HG03521 (cell line): ENCODE results near the gene POMC.
"Not testable (repeated sequence)": the region's sequence is repeated elsewhere in the genome, so short reads cannot be mapped to it uniquely, and the experiment has no call there.

Experiments
- ATAC-seq: cut with Tn5 transposase; IDR thresholded peaks from one replicate; pipeline ENCODE4 v1.9.1; 2021; ENCODE audit warnings: mild to moderate bottlenecking, moderate library complexity; ENCODE audit not compliant: unreplicated experiment

POMC gene

DNA sequence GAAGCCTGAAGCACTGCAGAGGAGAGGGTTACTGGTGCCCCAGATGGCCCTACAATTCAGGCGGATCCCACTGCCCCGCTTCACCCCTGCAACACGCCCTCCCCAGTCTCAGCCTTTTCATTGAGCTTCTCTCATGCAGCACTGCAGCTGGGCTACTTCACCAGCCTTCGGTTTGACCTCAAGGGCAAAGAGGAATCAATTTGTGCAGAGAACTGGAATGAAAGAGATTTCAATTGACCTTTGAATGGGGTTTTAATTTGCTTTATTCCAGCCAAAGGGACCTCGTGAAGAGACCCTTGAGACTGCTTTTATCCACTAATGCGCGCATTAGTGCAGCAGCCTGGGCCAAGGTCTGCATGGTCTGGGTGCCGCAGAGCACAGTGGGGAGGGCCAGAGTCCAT lies 8.8 kb upstream of the POMC start:
- no peak for ATAC-seq

DNA sequence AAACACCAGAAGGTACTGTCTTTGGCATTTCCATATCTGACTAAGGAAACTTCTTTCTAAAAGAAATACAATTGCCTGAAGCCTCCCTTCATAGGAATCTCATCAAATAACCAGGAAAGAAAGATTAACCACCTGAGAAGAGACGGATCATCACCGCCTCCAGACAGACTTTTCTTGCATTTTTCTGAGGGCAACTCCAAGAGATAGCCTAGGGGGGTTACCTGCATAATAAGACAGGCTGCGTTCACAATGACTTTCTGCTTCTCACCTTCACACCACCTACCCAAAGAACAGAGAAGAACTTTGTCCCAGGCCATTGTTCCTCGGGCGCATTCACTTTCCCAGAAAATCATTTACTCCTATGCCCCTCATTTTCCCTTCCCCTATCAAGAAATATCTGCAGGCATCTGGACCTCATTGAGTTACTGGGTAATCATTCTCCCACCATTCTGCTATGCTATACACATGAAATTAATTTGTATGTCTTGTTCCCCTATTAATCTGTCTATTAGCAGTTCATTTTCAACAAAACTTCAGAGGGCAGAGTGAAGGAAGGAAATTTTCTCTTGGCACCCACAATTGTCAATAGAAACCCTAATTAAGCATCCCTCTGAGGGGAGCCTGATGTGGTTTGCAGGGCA lies 8.3 kb upstream of the POMC start:
- no peak for ATAC-seq

- ATAC-seq: no peak
Measured at GRCh38 chr2:25176138-25176537, 7.8 kb upstream of the POMC start.

DNA sequence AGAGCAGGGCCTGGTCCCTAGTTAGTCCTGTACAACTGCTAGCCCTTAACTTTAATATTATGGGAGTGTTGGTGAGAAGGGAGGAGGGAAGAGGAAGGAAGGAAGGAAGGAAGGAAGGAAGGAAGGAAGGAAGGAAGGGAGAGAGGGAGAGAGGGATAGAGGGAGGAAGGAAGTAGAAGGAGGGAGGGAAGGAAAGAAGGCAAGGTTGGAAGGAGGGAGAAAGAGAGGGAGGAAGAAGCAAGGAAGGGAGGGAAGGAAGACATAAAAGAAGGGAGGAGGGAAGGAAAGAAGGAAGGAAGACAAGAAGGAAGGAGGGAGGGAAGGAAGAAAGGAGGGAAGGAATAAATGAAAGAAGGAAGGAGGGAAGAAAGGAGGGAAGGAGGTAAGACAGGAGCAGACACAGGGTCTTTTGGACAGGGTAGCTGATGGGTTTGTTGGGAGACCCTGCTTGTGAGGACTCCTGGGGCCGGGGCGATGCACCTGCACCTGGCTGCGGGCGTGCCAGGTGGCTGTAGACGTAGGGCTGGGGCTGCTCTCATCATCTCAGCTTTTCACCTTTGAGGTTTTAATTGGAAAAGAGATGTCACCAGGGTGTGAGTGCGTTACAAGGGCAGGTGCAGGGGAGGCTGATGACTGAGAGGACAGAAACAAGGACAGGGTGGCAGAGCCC lies 5.9 kb upstream of the POMC start:
- no peak for ATAC-seq

GRCh38 chr2:25173719-25174118 lies 5.3 kb upstream of the POMC start:
- no peak for ATAC-seq

DNA sequence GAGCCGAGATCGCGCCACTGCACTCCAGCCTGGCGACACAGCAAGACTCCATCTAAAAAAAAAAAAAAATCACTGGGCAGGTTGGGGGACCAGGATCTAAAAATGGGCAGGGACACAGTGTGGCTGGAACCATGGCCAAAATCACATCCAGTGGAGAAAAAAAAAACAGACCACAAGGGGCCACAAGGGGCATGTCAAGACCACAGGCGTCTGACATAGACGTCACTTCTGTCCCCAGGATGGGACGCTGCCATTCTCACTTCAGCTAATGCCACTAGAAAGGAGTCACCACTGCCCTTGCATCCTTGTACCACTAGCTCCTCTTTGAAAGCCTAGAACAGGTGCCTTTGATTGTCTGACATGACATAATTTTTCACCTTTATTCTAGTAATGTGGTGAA lies 2.5 kb upstream of the POMC start:
- no peak for ATAC-seq

GRCh38 chr2:25169073-25169470 lies 692 bp upstream of the POMC start:
- no peak for ATAC-seq

DNA sequence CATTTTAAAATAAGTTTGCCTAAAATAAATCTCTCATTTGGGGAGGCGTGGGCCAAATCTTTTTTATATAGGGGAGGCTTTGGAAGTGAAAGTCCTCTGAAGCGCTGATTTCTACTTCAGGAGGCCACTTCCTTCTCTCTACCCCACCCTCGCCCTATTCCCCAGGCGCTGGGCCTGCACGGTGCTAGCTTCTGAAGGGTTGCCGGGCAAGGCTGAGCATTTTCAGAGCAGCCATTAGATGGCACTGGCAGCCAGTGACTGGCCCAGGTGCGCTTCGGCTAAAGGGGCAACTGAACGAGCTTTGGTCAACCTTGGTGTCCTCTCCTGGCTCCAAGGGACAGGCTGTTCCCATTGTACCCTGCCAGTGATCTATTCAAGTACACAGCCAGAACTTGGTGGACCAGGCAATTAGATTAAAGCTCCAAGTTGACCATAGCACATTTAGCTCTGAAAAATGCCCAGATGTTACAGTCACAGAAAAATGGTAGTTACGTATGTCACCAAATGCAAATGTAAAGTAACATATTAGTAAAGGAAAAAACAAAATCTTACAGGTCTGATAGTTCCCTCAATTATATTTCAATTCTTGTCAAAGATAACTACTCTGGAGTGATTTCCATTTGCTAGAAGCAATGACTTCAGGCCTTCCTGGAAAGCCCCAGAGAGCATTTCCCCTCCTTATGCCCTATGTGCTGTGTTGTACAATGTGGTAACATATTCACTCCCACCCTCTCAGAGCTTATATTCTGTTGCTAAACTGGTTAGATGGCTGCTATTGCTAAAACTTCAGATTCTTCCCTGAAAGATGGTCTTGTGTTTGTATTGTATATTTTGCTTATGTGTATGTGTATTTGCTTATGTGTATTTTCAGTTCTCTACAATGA lies 2.1 kb downstream of the POMC start:
- peak; percentile 53 for ATAC-seq

DNA sequence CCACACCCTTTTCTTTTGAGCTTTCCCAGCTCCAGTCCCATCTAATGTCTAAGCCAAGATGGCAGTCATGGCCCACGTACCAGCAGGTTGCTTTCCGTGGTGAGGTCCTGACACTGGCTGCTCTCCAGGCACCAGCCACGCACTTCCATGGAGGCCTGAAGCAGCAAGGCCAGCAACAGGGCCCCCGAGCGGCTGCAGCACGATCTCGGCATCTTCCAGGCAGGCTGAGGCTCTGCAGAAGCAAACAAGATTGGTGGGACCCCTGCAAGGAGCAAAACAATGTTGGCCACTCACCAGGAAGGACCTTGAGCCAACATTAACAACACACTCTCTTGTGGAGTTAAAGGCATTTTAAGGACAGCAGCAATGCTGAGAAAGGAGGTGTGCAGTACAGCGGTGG lies 3.8 kb downstream of the POMC start:
- no peak for ATAC-seq

DNA sequence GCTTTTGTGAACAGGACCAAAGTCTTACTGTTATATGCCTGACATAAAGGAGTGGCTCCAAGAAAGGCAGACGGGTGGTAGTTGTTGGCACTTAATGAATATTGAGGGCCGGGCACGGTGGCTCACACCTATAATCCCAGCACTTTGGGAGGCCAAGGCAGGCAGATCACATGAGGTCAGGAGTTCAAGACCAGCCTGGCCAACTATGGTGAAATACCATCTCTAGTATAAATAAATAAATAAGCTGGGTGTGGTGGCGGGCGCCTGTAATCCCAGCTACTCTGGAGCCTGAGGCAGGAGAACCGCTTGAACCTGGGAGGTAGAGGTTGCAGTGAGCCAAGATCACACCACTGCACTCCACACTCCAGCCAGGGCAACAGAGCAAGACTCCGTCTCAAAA lies 6.3 kb downstream of the POMC start:
- ATAC-seq: not testable (repeated sequence)

GRCh38 chr2:25161055-25161781 lies 7.2 kb downstream of the POMC start:
- ATAC-seq: no peak

GRCh38 chr2:25160376-25160775 lies 8.0 kb downstream of the POMC start:
- no peak for ATAC-seq

GRCh38 chr2:25159949-25160348 lies 8.4 kb downstream of the POMC start:
- no peak for ATAC-seq

- ATAC-seq: no peak
Measured at GRCh38 chr2:25158096-25158852, 10.1 kb downstream of the POMC start.

DNA sequence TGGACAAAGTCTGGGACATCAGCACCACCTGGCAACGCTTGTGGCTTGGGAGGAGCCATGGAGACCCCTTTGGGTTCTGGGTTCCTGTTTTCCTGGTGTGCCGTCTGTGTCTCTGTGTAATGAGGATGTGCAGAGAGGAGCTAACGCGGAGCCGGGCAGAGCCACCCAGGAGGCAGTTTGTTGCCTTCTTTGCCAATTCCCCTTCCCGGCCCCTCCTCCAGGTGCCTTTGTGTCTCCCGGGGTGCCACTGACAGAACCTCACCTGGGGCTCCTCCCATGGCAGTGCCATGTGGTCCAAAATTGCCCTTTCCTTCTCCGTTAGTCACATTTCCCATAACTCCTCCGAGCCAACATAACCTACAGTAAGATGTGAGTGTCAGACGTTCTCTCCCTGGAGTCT lies 13.0 kb downstream of the POMC start:
- ATAC-seq: no peak

GRCh38 chr2:25151718-25152117 lies 16.7 kb downstream of the POMC start:
- no peak for ATAC-seq

- ATAC-seq: not testable (repeated sequence)
Measured at GRCh38 chr2:25150993-25151392, 17.4 kb downstream of the POMC start.

DNA sequence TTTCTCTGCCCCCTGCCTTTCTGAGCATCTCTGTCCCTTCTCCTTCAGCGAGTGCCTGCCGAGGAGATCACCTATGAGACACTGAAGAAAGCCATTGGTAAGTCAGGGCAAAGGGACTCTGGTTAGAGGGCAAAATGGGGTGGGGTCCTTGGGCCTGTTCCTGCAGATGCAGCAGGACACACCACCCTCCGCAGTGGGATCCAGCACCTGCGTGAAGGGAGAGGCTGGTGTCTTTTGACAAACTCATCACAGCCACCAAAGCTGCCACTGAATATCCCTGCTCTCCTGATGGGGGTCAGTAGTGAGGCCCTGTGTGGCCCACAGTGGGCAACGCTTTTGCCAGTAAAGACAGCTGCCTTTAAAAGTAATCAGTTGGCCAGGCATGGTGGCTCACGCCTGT lies 18.7 kb downstream of the POMC start:
- no peak for ATAC-seq

- no peak for ATAC-seq
Measured at GRCh38 chr2:25146896-25147295, 21.5 kb downstream of the POMC start.

- ATAC-seq: no peak
Measured at GRCh38 chr2:25145803-25146202, 22.6 kb downstream of the POMC start.

GRCh38 chr2:25141120-25141519 lies 27.3 kb downstream of the POMC start:
- no peak for ATAC-seq
